H1 (cell line): ENCODE data around the gene DKK2. TPM values are rescaled to one million over a fixed set of nuclear protein-coding genes. Genes with fewer than 3 reads are reported as not detected.

Experiments used
- BACH1 ChIP-seq: IDR thresholded peaks from 2 replicates; pipeline ENCODE4 v1.6.1; 2012; ENCODE audit warnings: low read length, improper control_type of control experiment
- MAFK ChIP-seq: IDR thresholded peaks from 2 replicates; pipeline ENCODE4 v1.6.1; 2012; ENCODE audit warnings: low read depth, mild to moderate bottlenecking, improper control_type of control experiment, low read length
- TEAD4 ChIP-seq: IDR thresholded peaks from 2 replicates; pipeline ENCODE4 v1.6.1; 2012; ENCODE audit warnings: low read depth, low read length, inconsistent platforms, mixed read lengths
- polyA plus RNA-seq, 7 experiments: library from polyadenylated mRNA; depleted of rRNA in 3 of 7; stranded (reverse) in 5 of 7; unstranded in 2 of 7; fragments of >200 nt in 5 of 7; fragments of 200-250 nt in 2 of 7; gene quantifications; 1 replicate in 5 of 7; 2 replicates in 1 of 7; 4 replicates in 1 of 7; pipeline versions ENCODE4 v1.2.1 to v1.2.3, GENCODE V29; 2011 to 2013; ENCODE audit warnings: missing spikeins in 2 of 7, mixed read lengths in 2 of 7
- total RNA-seq: library from RNA; stranded (reverse); fragmentation: NEBNext Ultra II Directional; extraction: Animal tissue kit (Norgen Biotek cat#: 25700); gene quantifications from 2 replicates; pipeline ENCODE4 v1.2.1, GENCODE V29; 2021

Gene DKK2
- total and polyA plus RNA-seq, 2 of the 8 experiments (the other 6 are each of a cell fraction or from before 2014, with no cell fraction given), result 0.09 to 0.13 TPM

GRCh38 chr4:106906728-106907127 is 129.4 kb downstream of the DKK2 start (continued):
- TF ChIP-seq MAFK, result no peak
- no peak for TF ChIP-seq TEAD4
- TF ChIP-seq BACH1, result no peak
